Colon (tissue), 2 donors: ENCODE data around the gene CIDEA.

ENCODE experiments used
- FAIRE-seq: peaks from 2 replicates; lab custom pipeline; 2012; peaks lifted over from hg19 to GRCh38; lab: Jason Lieb, UNC
- donor health status: control.
- donor health status: control.

The CIDEA gene

GRCh38 chr18:12301263-12302005, 47.3 kb downstream of the CIDEA start:
- FAIRE-seq = no peak

GRCh38 chr18:12302391-12303147, 48.4 kb downstream of the CIDEA start:
- no peak for FAIRE-seq

GRCh38 chr18:12304351-12305210, 50.4 kb downstream of the CIDEA start:
- no peak for FAIRE-seq

GRCh38 chr18:12305211-12305610, 51.0 kb downstream of the CIDEA start:
- FAIRE-seq = no peak

- no peak for FAIRE-seq
Measured at GRCh38 chr18:12305930-12306629, 51.9 kb downstream of the CIDEA start.

- no peak for FAIRE-seq
Measured at GRCh38 chr18:12306752-12307700, 52.9 kb downstream of the CIDEA start.

GRCh38 chr18:12307701-12308385, 53.7 kb downstream of the CIDEA start, which contains the start of gene TUBB6:
Gene TUBB6, plus strand, starts transcription at chr18:12308241. Its CDS starts 52 bp downstream, at chr18:12308293.
- no peak for FAIRE-seq

- FAIRE-seq = no peak
Measured at GRCh38 chr18:12308386-12309100, 54.4 kb downstream of the CIDEA start.

GRCh38 chr18:12309683-12310198, 55.6 kb downstream of the CIDEA start:
- no peak for FAIRE-seq

- no peak for FAIRE-seq
Measured at GRCh38 chr18:12310762-12311161, 56.6 kb downstream of the CIDEA start.

GRCh38 chr18:12312976-12313375, 58.8 kb downstream of the CIDEA start:
- FAIRE-seq = no peak

- FAIRE-seq = no peak
Measured at GRCh38 chr18:12313530-12314245, 59.5 kb downstream of the CIDEA start.

GRCh38 chr18:12314591-12315305, 60.6 kb downstream of the CIDEA start:
- no peak for FAIRE-seq

- no peak for FAIRE-seq
Measured at GRCh38 chr18:12315490-12315889, 61.3 kb downstream of the CIDEA start.

GRCh38 chr18:12315911-12316310, 61.8 kb downstream of the CIDEA start:
- FAIRE-seq = no peak

- FAIRE-seq = no peak
Measured at GRCh38 chr18:12317664-12318333, 63.6 kb downstream of the CIDEA start.

- no peak for FAIRE-seq
Measured at GRCh38 chr18:12318334-12318697, 64.2 kb downstream of the CIDEA start.
